Left ventricle myocardium inferior (tissue), 1 donor: ENCODE results near the gene GJB1. TPM values are rescaled to one million over a fixed set of nuclear protein-coding genes. Genes with fewer than 3 reads are reported as not detected.

ENCODE experiments used
- DNase-seq: peaks from one replicate; pipeline ENCODE4 v3.0.0-alpha.2; 2020
- H3K27ac ChIP-seq: fragments of 200-600 bp; replicated peaks from 2 replicates; pipeline ENCODE4 v1.8.0; 2021
- H3K27me3 ChIP-seq: fragments of 200-600 bp; 2 replicates; pipeline ENCODE4 v1.8.0; 2021; ENCODE audit warnings: low read depth
- H3K36me3 ChIP-seq: fragments of 200-600 bp; 2 replicates; pipeline ENCODE4 v1.8.0; 2021
- H3K4me1 ChIP-seq: fragments of 200-600 bp; 2 replicates; pipeline ENCODE4 v1.8.0; 2021
- H3K4me3 ChIP-seq: fragments of 200-600 bp; 2 replicates; pipeline ENCODE4 v1.8.0; 2021; ENCODE audit warnings: mild to moderate bottlenecking, moderate library complexity
- H3K9me3 ChIP-seq: fragments of 200-600 bp; replicated peaks from 2 replicates; pipeline ENCODE4 v1.8.0; 2021
- intact Hi-C: fragments of 100-400 bp; cut with micrococcal nuclease; formaldehyde crosslinking; loops from one replicate; pipeline ENCODE4 v1.11.0; 2022
- total RNA-seq: library from RNA; stranded (reverse); fragmentation: NEBNext Ultra II Directional; extraction: Animal tissue kit (Norgen Biotek cat#: 25700); gene quantifications from one replicate; pipeline ENCODE4 v1.2.1, GENCODE V29; 2021
- TF ChIP-seq, protein P1 (sequence below): fragments of 200-600 bp; IDR thresholded peaks from 2 replicates; pipeline ENCODE4 v1.8.0; 2021; ENCODE audit warnings: antibody characterized with exemption, mild to moderate bottlenecking, borderline replicate concordance
- donor health status: DM: no; HTN: yes; CAD: no; lungs with severe emphysema.

The GJB1 gene
- total RNA-seq, 1 donor from 2014 or later = not detected

DNA sequence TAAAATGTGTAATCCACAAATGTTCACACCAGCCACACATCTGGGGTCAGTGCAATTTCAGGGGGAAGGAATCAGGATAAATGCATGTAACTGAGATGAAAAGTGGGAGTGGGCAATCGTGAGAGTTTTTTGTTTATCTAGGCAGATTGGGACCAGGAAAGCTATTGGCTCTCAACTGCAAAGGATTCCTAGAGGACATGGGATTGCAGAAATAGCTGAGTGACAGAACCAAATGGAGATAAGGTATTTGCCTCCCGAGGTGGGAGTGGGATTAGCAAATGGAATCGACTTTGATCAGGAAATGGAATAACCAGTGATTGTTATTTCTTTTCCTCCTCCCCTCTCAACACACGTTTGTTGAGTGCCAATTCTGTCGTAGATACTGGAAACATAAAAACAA, 38.9 kb upstream of the GJB1 start:
- H3K9me3 ChIP-seq = no peaks in the 10 kb centered on the region
- H3K27ac ChIP-seq = no peak overlapping the region
- TF ChIP-seq, protein P1, sequence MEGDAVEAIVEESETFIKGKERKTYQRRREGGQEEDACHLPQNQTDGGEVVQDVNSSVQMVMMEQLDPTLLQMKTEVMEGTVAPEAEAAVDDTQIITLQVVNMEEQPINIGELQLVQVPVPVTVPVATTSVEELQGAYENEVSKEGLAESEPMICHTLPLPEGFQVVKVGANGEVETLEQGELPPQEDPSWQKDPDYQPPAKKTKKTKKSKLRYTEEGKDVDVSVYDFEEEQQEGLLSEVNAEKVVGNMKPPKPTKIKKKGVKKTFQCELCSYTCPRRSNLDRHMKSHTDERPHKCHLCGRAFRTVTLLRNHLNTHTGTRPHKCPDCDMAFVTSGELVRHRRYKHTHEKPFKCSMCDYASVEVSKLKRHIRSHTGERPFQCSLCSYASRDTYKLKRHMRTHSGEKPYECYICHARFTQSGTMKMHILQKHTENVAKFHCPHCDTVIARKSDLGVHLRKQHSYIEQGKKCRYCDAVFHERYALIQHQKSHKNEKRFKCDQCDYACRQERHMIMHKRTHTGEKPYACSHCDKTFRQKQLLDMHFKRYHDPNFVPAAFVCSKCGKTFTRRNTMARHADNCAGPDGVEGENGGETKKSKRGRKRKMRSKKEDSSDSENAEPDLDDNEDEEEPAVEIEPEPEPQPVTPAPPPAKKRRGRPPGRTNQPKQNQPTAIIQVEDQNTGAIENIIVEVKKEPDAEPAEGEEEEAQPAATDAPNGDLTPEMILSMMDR = no peak
- intact Hi-C loops = no loop called here
- peaks cover 6% of the 10 kb centered on the region for H3K4me1 ChIP-seq
- no peaks in the 10 kb centered on the region for H3K36me3 ChIP-seq
- no peak for DNase-seq
- no peaks in the 10 kb centered on the region for H3K27me3 ChIP-seq
- H3K4me3 ChIP-seq = no peak overlapping the region

DNA sequence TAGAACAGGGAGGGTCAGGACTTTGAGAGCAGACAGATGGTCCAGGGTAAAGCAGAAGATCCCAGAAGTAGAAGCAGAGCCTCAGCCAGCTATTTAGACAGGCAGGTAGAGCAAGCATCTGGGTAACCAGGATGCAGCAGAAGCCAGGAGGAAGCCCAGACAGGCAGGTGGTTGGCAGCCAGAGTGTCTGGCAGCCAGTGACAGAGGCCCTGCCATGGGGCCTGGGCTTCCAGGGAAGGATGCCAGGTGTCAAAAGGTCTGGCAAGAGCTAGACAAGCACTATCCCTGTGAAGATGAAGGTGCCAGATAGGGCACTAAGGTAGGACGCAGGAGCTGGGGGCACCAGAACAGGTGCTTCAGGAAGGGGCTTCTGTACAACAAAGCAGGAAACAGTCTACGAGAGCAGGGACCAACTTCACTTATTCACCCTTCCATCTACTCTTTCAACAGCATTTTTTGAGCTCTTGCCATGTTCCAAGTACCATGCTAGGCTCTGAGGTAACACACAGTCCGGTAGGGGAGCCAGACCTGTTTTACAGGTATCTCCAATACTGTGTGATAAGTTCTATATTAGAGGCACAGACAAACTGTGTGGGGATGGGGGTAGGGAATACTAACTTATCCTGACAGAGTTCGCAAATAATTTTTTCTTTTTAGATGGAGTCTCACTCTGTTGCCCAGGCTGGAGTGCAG, 38.1 kb upstream of the GJB1 start:
- Histone ChIP-seq H3K27me3 (no peaks in the 10 kb centered on the region), H3K4me3 (no peak overlapping the region), H3K36me3 (no peaks in the 10 kb centered on the region), H3K4me1 (peaks cover 6% of the 10 kb centered on the region), H3K27ac (no peak overlapping the region), H3K9me3 (no peaks in the 10 kb centered on the region)
- intact Hi-C loops = no loop called here
- no peak for DNase-seq
- TF ChIP-seq, protein P1 = no peak

DNA sequence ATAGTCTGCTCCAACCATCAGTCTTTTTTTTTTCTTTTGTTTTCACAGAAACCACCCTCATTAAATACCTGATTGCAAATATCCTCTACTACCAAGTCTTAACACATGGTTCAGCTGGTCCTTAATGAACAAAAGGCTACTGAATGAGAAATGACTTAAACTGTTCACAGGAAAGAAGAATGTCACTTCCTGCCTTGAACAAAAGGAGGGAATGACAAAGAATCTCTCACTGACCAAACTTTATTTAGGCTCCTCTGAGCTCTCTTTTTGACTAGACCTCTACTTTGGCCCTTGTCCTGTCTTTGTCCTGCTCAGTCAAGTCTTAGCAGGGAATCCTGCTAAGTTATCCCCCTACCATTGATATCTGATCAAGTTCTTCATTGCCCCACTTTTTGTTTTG, 31.8 kb upstream of the GJB1 start:
- TF ChIP-seq, protein P1 = no peak
- Histone ChIP-seq H3K9me3 (no peaks in the 10 kb centered on the region), H3K27me3 (no peaks in the 10 kb centered on the region), H3K4me1 (no peaks in the 10 kb centered on the region), H3K4me3 (no peak overlapping the region), H3K36me3 (no peaks in the 10 kb centered on the region), H3K27ac (no peak overlapping the region)
- DNase-seq = no peak
- intact Hi-C loops = no loop called here

DNA sequence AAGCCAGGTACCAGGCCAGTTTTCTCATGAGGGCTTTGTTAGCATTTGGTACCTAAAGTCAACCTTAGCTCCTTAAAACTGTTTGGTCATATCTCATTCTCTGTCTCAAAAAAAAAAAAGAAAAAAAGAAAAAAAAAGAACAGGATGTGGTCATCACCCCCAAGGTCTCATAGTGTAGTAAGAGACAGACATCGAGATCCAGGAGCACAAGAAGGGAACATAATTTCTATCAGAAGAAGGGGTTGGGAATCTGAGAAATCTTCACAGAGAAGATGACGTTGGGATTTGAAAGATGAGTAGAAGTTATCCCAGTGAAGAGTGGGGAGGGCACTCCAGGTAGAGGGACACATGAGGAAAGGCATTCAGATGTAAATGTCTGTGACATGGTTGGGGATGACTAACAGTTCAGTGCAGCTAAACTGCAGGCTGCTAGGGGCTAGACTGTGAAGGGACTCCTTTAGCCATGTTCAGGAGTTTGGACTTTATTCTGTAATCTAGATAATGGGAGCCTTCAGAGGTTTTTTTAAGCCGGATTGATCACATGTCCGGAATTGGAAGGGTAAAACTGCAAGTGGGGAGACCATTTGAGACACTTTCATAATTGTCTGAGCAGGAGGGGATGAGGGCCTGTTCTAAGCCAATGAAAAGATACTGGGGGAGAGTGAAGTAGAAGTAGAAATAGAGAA, 26.9 kb upstream of the GJB1 start:
- Histone ChIP-seq H3K27me3 (no peaks in the 10 kb centered on the region), H3K27ac (no peak overlapping the region), H3K4me1 (no peaks in the 10 kb centered on the region), H3K36me3 (no peaks in the 10 kb centered on the region), H3K9me3 (no peaks in the 10 kb centered on the region), H3K4me3 (no peak overlapping the region)
- TF ChIP-seq, protein P1 = no peak
- intact Hi-C loops = no loop called here
- no peak for DNase-seq

DNA sequence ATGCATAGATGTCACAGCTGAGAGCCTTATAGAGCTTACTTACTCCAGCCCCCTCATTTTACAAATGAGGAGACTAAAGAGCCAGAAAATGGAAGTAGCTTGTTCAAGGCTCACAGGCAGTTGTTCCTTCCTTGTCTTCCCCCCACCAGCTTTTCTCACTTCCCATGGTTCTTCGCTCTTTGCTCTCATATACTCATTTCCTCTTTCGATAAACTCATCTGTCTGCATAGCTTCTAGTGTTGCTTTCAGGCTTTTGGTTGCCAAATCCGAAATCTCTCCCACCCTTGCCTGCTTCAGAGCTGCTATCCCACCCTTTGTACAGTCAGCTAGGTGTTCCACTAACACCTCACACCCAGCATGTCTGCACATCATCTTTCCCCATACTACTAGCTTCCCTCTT, 25.0 kb upstream of the GJB1 start:
- Histone ChIP-seq H3K4me3 (peak overlapping the region; percentile 14), H3K27me3 (no peaks in the 10 kb centered on the region), H3K9me3 (no peaks in the 10 kb centered on the region), H3K4me1 (no peaks in the 10 kb centered on the region), H3K36me3 (no peaks in the 10 kb centered on the region), H3K27ac (no peak overlapping the region)
- intact Hi-C loops = no loop called here
- TF ChIP-seq, protein P1 = no peak
- DNase-seq = no peak
